ENCODE data around the gene IGIP. TPM values are rescaled to one million over a fixed set of nuclear protein-coding genes. Genes with fewer than 3 reads are reported as not detected.

IGIP gene
- total and polyA plus RNA-seq, 2 donors (not counting 1 experiment from before 2014, with no cell fraction given): 1.3 to 9.9 TPM

DNA sequence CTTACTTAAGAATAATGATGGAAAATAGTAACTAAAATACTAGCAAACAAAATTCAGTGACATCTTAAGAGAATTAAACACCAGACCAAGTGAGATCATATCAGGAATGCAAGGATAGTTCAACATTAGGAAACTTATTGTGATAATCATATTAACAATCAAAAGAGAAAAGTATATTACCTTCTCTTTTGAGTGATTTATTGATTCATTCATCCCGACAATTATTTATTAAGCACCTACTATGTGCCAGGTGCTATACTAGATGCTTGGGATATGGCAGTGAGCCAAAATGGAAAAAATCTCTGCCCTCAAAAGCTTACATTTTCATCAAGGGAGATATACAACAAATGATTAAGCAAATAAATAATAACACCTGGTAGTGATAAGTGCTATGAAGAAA lies 35.5 kb upstream of the IGIP start:
- H3K4me2 ChIP-seq (replicated peaks; ENCODE audit: low read depth, low read length, poor library complexity, severe bottlenecking): no peak overlapping the region
- Mint-ChIP-seq H3K9me3 (ENCODE audit: insufficient read depth) (peaks cover 8% of the 10 kb centered on the region), H3K4me1 (no peaks in the 10 kb centered on the region), H3K4me3 (no peak overlapping the region), H3K27me3 (peaks cover 41% of the 10 kb centered on the region), H3K27ac (no peak overlapping the region)
- intact Hi-C loops (cut with micrococcal nuclease): no loop called here
- no peak overlapping the region for H3K4me3 ChIP-seq (ENCODE audit: control extremely low read depth in 1 of 5, extremely low read depth in 1 of 5, insufficient read depth in 1 of 5, low read depth in 2 of 5, low read length in 4 of 5)
- no CpG with 5 or more reads among the region's 1 CpG for WGBS (ENCODE audit: insufficient coverage)
- no peaks in the 10 kb centered on the region for H3K4me1 ChIP-seq (ENCODE audit: control insufficient read depth in 2 of 2, insufficient read depth in 2 of 2, low read length in 2 of 2)
- ChIA-PET CTCF (no interaction called here), POLR2A (no interaction called here)
- DNase-seq (no peak), ATAC-seq (ENCODE audit: low read depth) (no peak)
- H3K27me3 ChIP-seq (replicated peaks in 1 of 4; ENCODE audit: control extremely low read depth in 1 of 4, control insufficient read depth in 3 of 4, insufficient read depth in 4 of 4, low read length in 3 of 4): peaks cover 0 to 4% (median 0%) of the 10 kb centered on the region in 4 experiments
- no peak overlapping the region for H3K9ac ChIP-seq (ENCODE audit: low read length)
- H3K9me3 ChIP-seq (ENCODE audit: control extremely low read depth in 1 of 3, control insufficient read depth in 2 of 3, insufficient read depth in 1 of 3, low read length in 2 of 3): peaks cover 0 to 15% (median 4%) of the 10 kb centered on the region in 3 donors
- no peaks in the 10 kb centered on the region for H4K20me1 ChIP-seq (ENCODE audit: control insufficient read depth, insufficient read depth, low read length, poor library complexity, severe bottlenecking)
- no peaks in the 10 kb centered on the region for H3K36me3 ChIP-seq (replicated peaks in 1 of 2; ENCODE audit: control extremely low read depth in 1 of 2, control insufficient read depth in 1 of 2, extremely low read depth in 1 of 2, insufficient read depth in 2 of 2, low read length in 1 of 2)
- no peak overlapping the region for H2AFZ ChIP-seq (ENCODE audit: insufficient read depth, low read depth, low read length, poor library complexity, severe bottlenecking)
- H3K27ac ChIP-seq (ENCODE audit: low read length in 2 of 2): no peak overlapping the region
- TF ChIP-seq EZH2 (IDR thresholded peaks at IDR 0.05; ENCODE audit: borderline replicate concordance, insufficient read depth, low read depth, low read length, poor library complexity, severe bottlenecking): no peak
- TF ChIP-seq, protein P1, sequence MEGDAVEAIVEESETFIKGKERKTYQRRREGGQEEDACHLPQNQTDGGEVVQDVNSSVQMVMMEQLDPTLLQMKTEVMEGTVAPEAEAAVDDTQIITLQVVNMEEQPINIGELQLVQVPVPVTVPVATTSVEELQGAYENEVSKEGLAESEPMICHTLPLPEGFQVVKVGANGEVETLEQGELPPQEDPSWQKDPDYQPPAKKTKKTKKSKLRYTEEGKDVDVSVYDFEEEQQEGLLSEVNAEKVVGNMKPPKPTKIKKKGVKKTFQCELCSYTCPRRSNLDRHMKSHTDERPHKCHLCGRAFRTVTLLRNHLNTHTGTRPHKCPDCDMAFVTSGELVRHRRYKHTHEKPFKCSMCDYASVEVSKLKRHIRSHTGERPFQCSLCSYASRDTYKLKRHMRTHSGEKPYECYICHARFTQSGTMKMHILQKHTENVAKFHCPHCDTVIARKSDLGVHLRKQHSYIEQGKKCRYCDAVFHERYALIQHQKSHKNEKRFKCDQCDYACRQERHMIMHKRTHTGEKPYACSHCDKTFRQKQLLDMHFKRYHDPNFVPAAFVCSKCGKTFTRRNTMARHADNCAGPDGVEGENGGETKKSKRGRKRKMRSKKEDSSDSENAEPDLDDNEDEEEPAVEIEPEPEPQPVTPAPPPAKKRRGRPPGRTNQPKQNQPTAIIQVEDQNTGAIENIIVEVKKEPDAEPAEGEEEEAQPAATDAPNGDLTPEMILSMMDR (IDR thresholded peaks at IDR 0.05): no peak
- H3K79me2 ChIP-seq (ENCODE audit: control insufficient read depth, insufficient read depth, low read length): no peaks in the 10 kb centered on the region

DNA sequence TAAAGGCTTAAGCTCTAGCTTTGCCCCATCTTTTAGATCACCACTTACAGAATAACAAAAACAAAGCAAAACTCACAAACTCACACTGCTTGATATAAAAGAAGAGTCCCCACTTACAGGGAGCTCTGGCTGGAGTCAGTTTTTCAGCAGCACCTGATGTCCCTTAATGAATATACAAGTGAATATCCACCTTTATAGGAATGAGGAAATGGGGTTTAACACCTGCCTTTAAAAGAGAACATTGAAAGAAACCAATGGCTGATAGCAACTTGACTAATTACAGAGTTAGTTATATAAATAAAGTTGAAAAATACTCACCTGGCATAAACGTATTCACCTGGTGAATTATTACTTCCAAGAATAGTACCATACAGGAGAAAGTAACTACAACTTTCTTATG lies 32.6 kb upstream of the IGIP start:
- WGBS (ENCODE audit: insufficient coverage): no CpG with 5 or more reads among the region's 1 CpG
- CTCF ChIA-PET: no interaction called here
- DNase-seq: no peak

More for the DNA sequence above, 32.6 kb upstream of the IGIP start:
- Histone ChIP-seq H3K9me3 (ENCODE audit: control extremely low read depth in 1 of 3, control insufficient read depth in 2 of 3, insufficient read depth in 1 of 3, low read length in 2 of 3) (peaks cover 0 to 15% (median 4%) of the 10 kb centered on the region in 3 donors), H4K20me1 (ENCODE audit: control insufficient read depth, insufficient read depth, low read length, poor library complexity, severe bottlenecking) (no peaks in the 10 kb centered on the region), H3K27me3 (replicated peaks in 1 of 4; ENCODE audit: control extremely low read depth in 1 of 4, control insufficient read depth in 3 of 4, insufficient read depth in 4 of 4, low read length in 3 of 4) (peaks cover 0 to 9% (median 0%) of the 10 kb centered on the region in 4 experiments), H3K4me3 (ENCODE audit: control extremely low read depth in 1 of 5, extremely low read depth in 1 of 5, insufficient read depth in 1 of 5, low read depth in 2 of 5, low read length in 4 of 5) (no peak overlapping the region), H3K27ac (ENCODE audit: low read length in 2 of 2) (no peak overlapping the region), H3K79me2 (ENCODE audit: control insufficient read depth, insufficient read depth, low read length) (no peaks in the 10 kb centered on the region), H3K4me2 (replicated peaks; ENCODE audit: low read depth, low read length, poor library complexity, severe bottlenecking) (no peak overlapping the region), H2AFZ (ENCODE audit: insufficient read depth, low read depth, low read length, poor library complexity, severe bottlenecking) (no peak overlapping the region), H3K9ac (ENCODE audit: low read length) (no peak overlapping the region), H3K4me1 (ENCODE audit: control insufficient read depth in 2 of 2, insufficient read depth in 2 of 2, low read length in 2 of 2) (no peaks in the 10 kb centered on the region), H3K36me3 (replicated peaks in 1 of 2; ENCODE audit: control extremely low read depth in 1 of 2, control insufficient read depth in 1 of 2, extremely low read depth in 1 of 2, insufficient read depth in 2 of 2, low read length in 1 of 2) (no peaks in the 10 kb centered on the region)
- H3K27ac Mint-ChIP-seq: no peak overlapping the region
- H3K9me3 Mint-ChIP-seq (ENCODE audit: insufficient read depth): peaks cover 8% of the 10 kb centered on the region
- POLR2A ChIA-PET: no interaction called here
- H3K27me3 Mint-ChIP-seq: peaks cover 29% of the 10 kb centered on the region
- H3K4me1 Mint-ChIP-seq: no peaks in the 10 kb centered on the region
- ATAC-seq (ENCODE audit: low read depth): no peak
- TF ChIP-seq EZH2 (IDR thresholded peaks at IDR 0.05; ENCODE audit: borderline replicate concordance, insufficient read depth, low read depth, low read length, poor library complexity, severe bottlenecking): no peak
- TF ChIP-seq, protein P1 (IDR thresholded peaks at IDR 0.05): no peak
- intact Hi-C loops (cut with micrococcal nuclease): no loop called here
- H3K4me3 Mint-ChIP-seq: no peak overlapping the region
